Erythroblast (primary cell): ENCODE results near the gene PSMG3.

Source experiments
- GATA1 ChIP-seq: IDR thresholded peaks from 2 replicates; pipeline ENCODE4 v1.6.1; 2011; ENCODE audit warnings: low read depth, mild to moderate bottlenecking, control low read depth, low read length, moderate library complexity
- POLR2A ChIP-seq: IDR thresholded peaks from 2 replicates; pipeline ENCODE4 v1.6.1; 2011; ENCODE audit warnings: mild to moderate bottlenecking, low read length

DNA sequence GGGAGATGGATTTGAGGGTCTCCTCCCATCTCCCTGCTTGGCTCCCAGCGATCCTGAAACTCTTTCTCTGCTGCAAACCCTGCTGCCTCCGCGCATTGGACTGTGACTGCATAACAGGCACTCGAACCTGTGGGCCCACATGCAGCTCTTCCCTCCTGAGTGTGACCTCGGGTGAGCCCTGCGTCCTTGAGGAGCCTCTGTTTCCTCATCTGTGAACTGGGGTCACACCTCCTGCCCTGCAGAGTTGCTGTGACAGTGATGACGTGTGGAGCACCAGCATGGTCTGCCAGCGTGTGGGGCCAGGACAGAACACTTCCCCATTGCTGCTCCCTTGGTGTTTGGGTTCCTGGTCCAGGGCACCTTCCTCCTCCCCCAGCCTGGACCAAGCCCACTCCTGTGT, 46.9 kb upstream of the PSMG3 start:
- TF ChIP-seq POLR2A (no peak), GATA1 (no peak)
